ENCODE measurements around the gene CRYBB2.
"Not testable (repeated sequence)": the region's sequence is repeated elsewhere in the genome, so short reads cannot be mapped to it uniquely, and the experiment has no call there.

CRYBB2 gene

DNA sequence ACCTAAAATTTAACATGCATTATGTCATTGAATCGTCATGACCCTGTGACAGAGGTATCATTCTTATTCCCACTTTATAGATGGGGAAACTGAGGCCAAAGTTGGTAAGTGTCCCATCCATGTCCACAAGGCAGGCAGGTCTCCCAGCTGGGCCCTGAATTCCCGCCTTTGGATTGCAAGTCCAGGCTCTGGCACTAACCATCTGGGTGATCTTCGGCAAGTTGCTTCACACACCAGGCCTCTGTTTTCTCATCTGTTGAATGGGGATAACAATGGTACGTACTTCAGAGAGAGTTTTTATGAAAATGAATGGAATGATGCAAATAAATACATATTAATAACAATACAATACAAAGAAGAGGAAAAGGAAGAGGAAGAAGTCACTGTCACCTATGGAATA, 16.4 kb upstream of the CRYBB2 start:
- Histone ChIP-seq H3K9me3 (ENCODE audit: low read depth, low read length) (no peaks in the 10 kb centered on the region), H3K27ac (no peak overlapping the region), H3K4me3 (no peak overlapping the region), H3K36me3 (ENCODE audit: insufficient read depth, low read length) (no peaks in the 10 kb centered on the region), H3K9ac (ENCODE audit: insufficient read length) (no peak overlapping the region)
- TF ChIP-seq EZH2 (IDR thresholded peaks at IDR 0.05) (no peak), FOXP2 (optimal IDR thresholded peaks at IDR 0.05; ENCODE audit: control extremely low read depth, extremely low read length, insufficient read depth) (no peak), POLR2AphosphoS5 (IDR thresholded peaks at IDR 0.05; ENCODE audit: borderline replicate concordance, low read depth, low read length) (no peak)
- DNase-seq (ENCODE audit: low read depth, low spot score): no peak

DNA sequence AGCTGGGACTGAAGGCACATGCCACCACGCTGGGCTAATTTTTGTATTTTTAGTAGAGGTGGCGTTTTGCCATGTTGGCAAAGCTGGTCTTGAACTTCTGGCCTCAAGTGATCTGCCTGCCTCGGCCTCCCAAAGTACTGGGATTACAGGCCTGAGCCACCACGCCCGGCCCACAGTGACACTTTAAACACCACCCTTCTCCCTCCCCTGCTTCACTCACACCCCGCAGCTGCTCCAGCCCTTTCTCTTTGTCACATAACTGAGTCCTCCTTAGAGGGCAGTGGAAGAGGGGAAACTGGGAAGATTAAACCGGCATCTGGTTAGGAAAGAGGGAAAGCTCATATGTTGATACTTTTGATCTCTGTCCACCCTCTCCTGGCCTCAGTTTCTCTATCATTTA, 14.9 kb upstream of the CRYBB2 start:
- not testable (repeated sequence) for H3K36me3 ChIP-seq (ENCODE audit: insufficient read depth, low read length); H3K9me3 ChIP-seq (ENCODE audit: low read depth, low read length); H3K9ac ChIP-seq (ENCODE audit: insufficient read length); DNase-seq (ENCODE audit: low read depth, low spot score); H3K4me3 ChIP-seq; H3K27ac ChIP-seq

DNA sequence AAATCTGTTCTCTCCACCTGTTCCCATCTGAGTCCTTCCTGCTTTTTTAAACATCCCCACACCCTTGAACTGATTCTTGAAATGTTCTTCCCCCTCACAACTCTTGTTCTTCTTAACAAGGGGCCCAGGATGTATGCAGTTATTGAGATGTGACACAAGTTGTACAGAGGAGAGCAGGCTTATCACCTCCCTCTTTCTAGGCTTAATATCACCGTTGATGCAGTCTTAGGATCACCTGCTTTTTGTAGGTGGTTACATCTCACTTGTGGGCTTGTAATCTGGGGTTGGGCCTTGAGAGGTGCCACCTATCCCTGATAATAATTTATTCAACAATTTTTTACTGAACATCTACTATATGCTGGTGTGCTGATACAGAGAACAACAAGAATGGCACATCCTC, 13.6 kb upstream of the CRYBB2 start:
- TF ChIP-seq FOXP2 (optimal IDR thresholded peaks at IDR 0.05; ENCODE audit: control extremely low read depth, extremely low read length, insufficient read depth) (no peak), EZH2 (IDR thresholded peaks at IDR 0.05) (no peak), POLR2AphosphoS5 (IDR thresholded peaks at IDR 0.05; ENCODE audit: borderline replicate concordance, low read depth, low read length) (no peak)
- Histone ChIP-seq H3K9ac (ENCODE audit: insufficient read length) (no peak overlapping the region), H3K9me3 (ENCODE audit: low read depth, low read length) (no peaks in the 10 kb centered on the region)

DNA sequence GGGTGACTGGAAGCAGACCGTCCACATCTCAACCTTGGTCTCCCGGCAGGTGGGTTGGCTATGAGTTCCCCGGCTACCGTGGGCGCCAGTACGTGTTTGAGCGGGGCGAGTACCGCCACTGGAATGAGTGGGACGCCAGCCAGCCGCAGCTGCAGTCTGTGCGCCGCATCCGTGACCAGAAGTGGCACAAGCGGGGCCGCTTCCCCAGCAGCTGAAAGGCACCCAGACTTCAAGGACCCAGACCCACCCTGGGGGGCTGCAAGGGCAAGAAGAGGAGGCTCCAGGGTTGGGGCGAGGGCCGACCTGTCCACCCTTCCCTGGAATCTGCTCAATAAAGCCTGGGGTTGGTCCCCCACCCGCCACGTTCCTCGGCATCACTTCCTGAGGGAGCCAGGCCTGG, 12.4 kb upstream of the CRYBB2 start:
- TF ChIP-seq POLR2AphosphoS5 (IDR thresholded peaks at IDR 0.05; ENCODE audit: borderline replicate concordance, low read depth, low read length): no peak
- no peak for TF ChIP-seq EZH2 (IDR thresholded peaks at IDR 0.05)
- TF ChIP-seq FOXP2 (optimal IDR thresholded peaks at IDR 0.05; ENCODE audit: control extremely low read depth, extremely low read length, insufficient read depth): no peak
- H3K4me3 ChIP-seq: no peak overlapping the region
- H3K36me3 ChIP-seq (ENCODE audit: insufficient read depth, low read length): no peaks in the 10 kb centered on the region
- H3K9ac ChIP-seq (ENCODE audit: insufficient read length): no peak overlapping the region
- H3K9me3 ChIP-seq (ENCODE audit: low read depth, low read length): no peaks in the 10 kb centered on the region
- no peak for DNase-seq (ENCODE audit: low read depth, low spot score)
- H3K27ac ChIP-seq: no peak overlapping the region

More for the DNA sequence above, 13.6 kb upstream of the CRYBB2 start:
- no peak overlapping the region for H3K4me3 ChIP-seq
- no peak overlapping the region for H3K27ac ChIP-seq
- no peak for DNase-seq (ENCODE audit: low read depth, low spot score)
- H3K36me3 ChIP-seq (ENCODE audit: insufficient read depth, low read length): no peaks in the 10 kb centered on the region

DNA sequence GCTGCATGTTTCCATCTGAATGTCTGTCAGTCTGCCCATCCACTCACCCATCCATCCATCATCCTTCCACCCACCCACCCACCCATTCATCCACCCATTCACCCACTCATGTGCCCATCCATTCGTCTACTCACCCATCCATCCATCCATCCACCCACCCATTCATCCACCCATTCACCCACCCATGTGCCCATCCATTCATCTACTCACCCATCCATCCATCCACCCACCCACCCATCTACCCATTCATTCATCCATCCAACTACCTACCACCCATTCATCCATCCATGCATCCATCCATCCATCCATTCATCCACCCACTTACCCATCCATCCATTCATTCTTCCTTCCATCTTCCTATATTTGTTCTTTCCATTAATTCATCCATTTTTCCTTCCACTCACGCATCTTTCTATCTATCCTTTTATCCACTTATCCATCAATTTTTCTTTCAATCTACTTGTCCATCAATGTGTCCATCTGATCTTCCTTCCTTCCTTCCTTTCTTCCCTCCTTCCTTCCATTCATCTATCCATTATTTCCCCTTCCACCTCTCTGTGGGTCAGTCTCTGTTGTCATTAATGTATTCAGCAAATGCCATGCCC, 11.8 kb upstream of the CRYBB2 start:
- Histone ChIP-seq H3K9ac (ENCODE audit: insufficient read length) (no peak overlapping the region), H3K9me3 (ENCODE audit: low read depth, low read length) (no peaks in the 10 kb centered on the region), H3K4me3 (no peak overlapping the region), H3K36me3 (ENCODE audit: insufficient read depth, low read length) (no peaks in the 10 kb centered on the region), H3K27ac (no peak overlapping the region)
- no peak for DNase-seq (ENCODE audit: low read depth, low spot score)
- TF ChIP-seq POLR2AphosphoS5 (IDR thresholded peaks at IDR 0.05; ENCODE audit: borderline replicate concordance, low read depth, low read length): no peak
- no peak for TF ChIP-seq FOXP2 (optimal IDR thresholded peaks at IDR 0.05; ENCODE audit: control extremely low read depth, extremely low read length, insufficient read depth)
- no peak for TF ChIP-seq EZH2 (IDR thresholded peaks at IDR 0.05)

DNA sequence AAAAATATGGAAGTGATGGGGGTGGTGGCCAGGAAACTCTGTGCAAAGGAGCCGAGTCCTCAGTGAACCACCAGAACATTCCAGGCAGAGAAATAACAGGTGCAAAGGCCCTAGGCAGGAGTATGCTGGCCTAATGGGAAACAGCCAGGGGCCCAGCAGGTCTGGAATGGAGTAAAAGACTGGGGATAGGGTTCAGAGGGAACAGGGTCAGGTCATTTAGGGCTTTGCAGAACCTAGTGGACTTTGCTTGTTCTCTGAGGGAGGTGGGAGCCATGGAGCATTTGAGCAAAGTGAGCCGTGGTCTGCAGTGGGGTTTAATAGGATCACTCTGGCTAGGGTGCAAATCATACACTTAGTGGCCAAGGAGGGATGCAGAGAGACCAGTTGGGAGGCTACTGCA, 11.1 kb upstream of the CRYBB2 start:
- H3K9ac ChIP-seq (ENCODE audit: insufficient read length): no peak overlapping the region
- no peak overlapping the region for H3K27ac ChIP-seq
- no peaks in the 10 kb centered on the region for H3K9me3 ChIP-seq (ENCODE audit: low read depth, low read length)
- TF ChIP-seq POLR2AphosphoS5 (IDR thresholded peaks at IDR 0.05; ENCODE audit: borderline replicate concordance, low read depth, low read length): no peak
- TF ChIP-seq FOXP2 (optimal IDR thresholded peaks at IDR 0.05; ENCODE audit: control extremely low read depth, extremely low read length, insufficient read depth): no peak
- TF ChIP-seq EZH2 (IDR thresholded peaks at IDR 0.05): no peak
- H3K4me3 ChIP-seq: no peak overlapping the region
- no peaks in the 10 kb centered on the region for H3K36me3 ChIP-seq (ENCODE audit: insufficient read depth, low read length)
- DNase-seq (ENCODE audit: low read depth, low spot score): no peak

DNA sequence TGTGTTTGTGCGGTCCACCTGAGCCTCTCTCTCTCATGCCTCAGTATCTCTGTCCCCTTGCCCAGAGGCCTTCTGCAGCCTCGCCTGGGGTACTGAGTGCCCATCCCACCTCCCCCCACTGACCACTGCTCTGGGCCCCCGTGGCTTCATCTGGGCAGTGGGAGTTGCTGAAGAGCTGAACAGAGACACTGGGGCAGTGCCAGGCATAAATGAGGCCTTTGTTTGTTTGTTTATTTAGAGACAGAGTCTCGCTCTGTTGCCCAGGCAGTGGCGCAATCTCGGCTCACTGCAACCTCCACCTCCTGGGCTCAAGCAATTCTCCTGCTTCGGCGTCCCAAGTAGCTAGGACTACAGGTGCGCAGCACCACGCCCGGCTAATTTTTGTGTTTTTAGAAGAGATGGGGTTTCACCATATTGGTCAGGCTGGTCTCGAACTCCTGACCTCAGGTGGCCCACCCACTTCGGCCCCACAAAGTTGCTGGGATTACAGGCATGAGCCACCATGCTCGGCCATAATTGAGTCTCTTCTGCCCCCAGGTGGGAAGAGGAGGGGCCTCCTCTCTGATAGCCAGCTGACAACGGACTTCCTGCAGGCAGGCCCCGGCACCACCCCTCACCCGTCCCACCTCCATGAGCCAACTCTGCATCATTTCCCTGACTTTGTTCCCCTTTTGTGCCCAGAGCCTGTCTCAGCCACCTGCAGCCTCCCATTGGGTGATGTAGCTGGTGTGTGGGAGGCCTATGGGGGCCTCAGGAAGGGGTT, 10.5 kb upstream of the CRYBB2 start:
- H3K36me3 ChIP-seq (ENCODE audit: insufficient read depth, low read length): no peaks in the 10 kb centered on the region
- no peak overlapping the region for H3K9ac ChIP-seq (ENCODE audit: insufficient read length)
- no peak for DNase-seq (ENCODE audit: low read depth, low spot score)
- H3K27ac ChIP-seq: no peak overlapping the region
- no peaks in the 10 kb centered on the region for H3K9me3 ChIP-seq (ENCODE audit: low read depth, low read length)
- no peak for TF ChIP-seq FOXP2 (optimal IDR thresholded peaks at IDR 0.05; ENCODE audit: control extremely low read depth, extremely low read length, insufficient read depth)
- no peak for TF ChIP-seq EZH2 (IDR thresholded peaks at IDR 0.05)
- TF ChIP-seq POLR2AphosphoS5 (IDR thresholded peaks at IDR 0.05; ENCODE audit: borderline replicate concordance, low read depth, low read length): no peak
- no peak overlapping the region for H3K4me3 ChIP-seq

DNA sequence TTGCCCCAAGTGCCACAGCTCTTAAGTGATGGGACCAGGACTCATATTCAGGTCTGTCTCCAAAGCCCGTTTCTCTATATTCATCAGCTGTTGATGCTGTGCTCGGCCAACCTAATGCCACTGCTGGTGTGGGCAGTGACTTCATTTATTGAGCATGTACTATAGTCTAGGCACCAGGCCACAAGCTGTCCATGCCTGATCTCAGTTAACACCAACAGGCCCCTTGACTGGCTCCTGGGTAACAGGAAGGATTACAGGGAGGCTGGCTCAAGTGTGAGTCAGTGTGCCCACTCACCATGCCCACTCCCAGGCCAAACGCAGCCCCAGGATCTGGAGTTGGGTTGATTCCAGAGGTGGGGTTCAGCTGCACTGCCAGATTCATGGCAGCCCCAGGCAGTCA, 8.6 kb upstream of the CRYBB2 start:
- no peak overlapping the region for H3K27ac ChIP-seq
- DNase-seq (ENCODE audit: low read depth, low spot score): no peak
- TF ChIP-seq EZH2 (IDR thresholded peaks at IDR 0.05): no peak
- TF ChIP-seq POLR2AphosphoS5 (IDR thresholded peaks at IDR 0.05; ENCODE audit: borderline replicate concordance, low read depth, low read length): no peak
- TF ChIP-seq FOXP2 (optimal IDR thresholded peaks at IDR 0.05; ENCODE audit: control extremely low read depth, extremely low read length, insufficient read depth): no peak
- H3K4me3 ChIP-seq: no peak overlapping the region
- no peak overlapping the region for H3K9ac ChIP-seq (ENCODE audit: insufficient read length)
- H3K9me3 ChIP-seq (ENCODE audit: low read depth, low read length): no peaks in the 10 kb centered on the region
- H3K36me3 ChIP-seq (ENCODE audit: insufficient read depth, low read length): no peaks in the 10 kb centered on the region

DNA sequence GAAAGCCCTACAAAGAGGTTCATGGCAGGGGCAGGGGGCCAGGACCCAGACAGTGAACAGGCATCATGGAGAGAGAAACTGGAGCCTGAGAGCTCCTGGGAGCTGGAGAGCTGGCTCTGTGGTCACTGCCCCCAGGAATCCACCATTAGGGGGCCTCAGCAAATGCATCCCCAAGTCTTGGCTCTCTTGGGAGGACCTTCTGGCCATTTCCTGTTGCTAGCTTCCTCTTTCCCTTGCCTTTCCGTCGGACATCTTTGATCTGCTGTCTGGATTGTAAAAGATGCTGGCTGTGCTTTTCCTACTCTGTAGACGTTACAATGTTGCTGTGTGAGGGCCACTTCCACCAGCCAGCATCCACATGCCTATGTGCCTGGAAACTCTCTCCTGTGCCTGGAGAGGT, 7.1 kb upstream of the CRYBB2 start:
- H3K9ac ChIP-seq (ENCODE audit: insufficient read length): no peak overlapping the region
- H3K27ac ChIP-seq: no peak overlapping the region
- H3K4me3 ChIP-seq: no peak overlapping the region
- no peaks in the 10 kb centered on the region for H3K36me3 ChIP-seq (ENCODE audit: insufficient read depth, low read length)
- TF ChIP-seq POLR2AphosphoS5 (IDR thresholded peaks at IDR 0.05; ENCODE audit: borderline replicate concordance, low read depth, low read length) (no peak), FOXP2 (optimal IDR thresholded peaks at IDR 0.05; ENCODE audit: control extremely low read depth, extremely low read length, insufficient read depth) (no peak), EZH2 (IDR thresholded peaks at IDR 0.05) (no peak)
- DNase-seq (ENCODE audit: low read depth, low spot score): no peak
- no peaks in the 10 kb centered on the region for H3K9me3 ChIP-seq (ENCODE audit: low read depth, low read length)

Measured in SK-N-MC (cell line).